ENCODE data around the gene ALKBH8. TPM values are rescaled to one million over a fixed set of nuclear protein-coding genes. Genes with fewer than 3 reads are reported as not detected.

Gene ALKBH8
- total RNA-seq, 2 experiments from 2014 or later: 6.5 to 7.7 TPM

DNA sequence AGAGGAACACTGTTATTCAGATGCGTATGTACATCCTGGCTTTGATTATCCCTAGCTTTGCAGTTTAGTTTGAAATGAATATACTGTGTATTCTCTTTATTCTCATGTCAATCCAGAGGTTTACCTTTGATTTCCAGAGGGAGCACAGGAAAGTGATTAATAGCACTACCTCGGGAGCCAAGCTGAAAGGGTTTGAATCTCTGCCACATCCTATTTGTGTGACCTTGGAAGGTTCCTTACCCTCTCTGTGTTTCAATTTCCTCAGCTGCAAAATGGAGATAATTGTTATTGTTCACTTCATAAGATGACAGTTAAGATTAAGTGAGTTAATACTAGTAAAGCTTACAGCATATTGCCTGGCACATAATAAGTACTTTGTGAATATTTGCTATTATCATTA is 43.3 kb upstream of the ALKBH8 start:
- H3K36me3 Mint-ChIP-seq (ENCODE audit: low read depth): no peaks in the 10 kb centered on the region
- H3K4me1 ChIP-seq (ENCODE audit: insufficient read depth, low read length): no peaks in the 10 kb centered on the region
- CTCF ChIA-PET: interaction anchor here (0.6 to 1.3 kb wide), 3 partner anchors 8 to 160 kb away, joined by 3 read pairs; no protein-coding TSS in a partner anchor
- no peak overlapping the region for H3K27ac Mint-ChIP-seq
- POLR2A ChIA-PET: no interaction called here
- H3K4me1 Mint-ChIP-seq (ENCODE audit: low read depth): no peaks in the 10 kb centered on the region
- H3K4me3 ChIP-seq (ENCODE audit: low read length): no peak overlapping the region
- no peaks in the 10 kb centered on the region for H3K36me3 ChIP-seq (ENCODE audit: insufficient read depth, low read length)
- no peak for ATAC-seq (ENCODE audit: poor library complexity)
- intact Hi-C loops (cut with DNase I, micrococcal nuclease): no loop called here
- no peak for DNase-seq
- TF ChIP-seq, protein P1, sequence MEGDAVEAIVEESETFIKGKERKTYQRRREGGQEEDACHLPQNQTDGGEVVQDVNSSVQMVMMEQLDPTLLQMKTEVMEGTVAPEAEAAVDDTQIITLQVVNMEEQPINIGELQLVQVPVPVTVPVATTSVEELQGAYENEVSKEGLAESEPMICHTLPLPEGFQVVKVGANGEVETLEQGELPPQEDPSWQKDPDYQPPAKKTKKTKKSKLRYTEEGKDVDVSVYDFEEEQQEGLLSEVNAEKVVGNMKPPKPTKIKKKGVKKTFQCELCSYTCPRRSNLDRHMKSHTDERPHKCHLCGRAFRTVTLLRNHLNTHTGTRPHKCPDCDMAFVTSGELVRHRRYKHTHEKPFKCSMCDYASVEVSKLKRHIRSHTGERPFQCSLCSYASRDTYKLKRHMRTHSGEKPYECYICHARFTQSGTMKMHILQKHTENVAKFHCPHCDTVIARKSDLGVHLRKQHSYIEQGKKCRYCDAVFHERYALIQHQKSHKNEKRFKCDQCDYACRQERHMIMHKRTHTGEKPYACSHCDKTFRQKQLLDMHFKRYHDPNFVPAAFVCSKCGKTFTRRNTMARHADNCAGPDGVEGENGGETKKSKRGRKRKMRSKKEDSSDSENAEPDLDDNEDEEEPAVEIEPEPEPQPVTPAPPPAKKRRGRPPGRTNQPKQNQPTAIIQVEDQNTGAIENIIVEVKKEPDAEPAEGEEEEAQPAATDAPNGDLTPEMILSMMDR (IDR thresholded peaks at IDR 0.05): no peak
- H3K4me3 Mint-ChIP-seq: no peak overlapping the region
- peaks cover 17 to 24% of the 10 kb centered on the region in 2 experiments for H3K27me3 ChIP-seq (ENCODE audit: control insufficient read depth in 1 of 2, insufficient read depth in 2 of 2, low read length in 2 of 2)
- no peaks in the 10 kb centered on the region for H3K9me3 ChIP-seq (ENCODE audit: control insufficient read depth in 1 of 2, insufficient read depth in 1 of 2, low read length in 2 of 2)
- H3K27me3 Mint-ChIP-seq: peaks cover 47% of the 10 kb centered on the region
- H3K27ac ChIP-seq (ENCODE audit: low read depth in 1 of 2, low read length in 2 of 2): no peak overlapping the region
- H3K9me3 Mint-ChIP-seq: no peaks in the 10 kb centered on the region

DNA sequence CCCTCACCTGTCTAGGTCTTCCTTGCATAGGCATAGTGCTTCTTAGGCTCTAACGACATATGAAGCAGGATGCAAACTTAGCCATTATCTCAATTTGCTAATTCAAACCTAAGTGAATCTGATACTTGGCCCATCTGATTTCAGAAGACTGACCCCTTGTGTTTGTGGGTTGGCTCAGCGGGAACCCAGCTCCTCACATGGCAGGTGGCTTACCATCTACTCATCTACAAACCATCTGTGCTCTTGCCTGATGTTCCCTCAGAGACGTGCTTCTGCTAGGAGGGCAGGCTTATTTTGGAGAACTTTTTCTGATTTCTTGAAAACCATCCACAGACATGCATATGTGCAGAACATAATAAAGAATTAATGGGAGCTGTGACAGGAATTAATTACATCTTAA is 40.6 kb upstream of the ALKBH8 start:
- intact Hi-C loops (cut with DNase I, micrococcal nuclease): no loop called here
- H3K36me3 Mint-ChIP-seq (ENCODE audit: low read depth): no peaks in the 10 kb centered on the region
- Histone ChIP-seq H3K27me3 (ENCODE audit: control insufficient read depth in 1 of 2, insufficient read depth in 2 of 2, low read length in 2 of 2) (peaks cover 25 to 39% of the 10 kb centered on the region in 2 experiments), H3K36me3 (ENCODE audit: insufficient read depth, low read length) (no peaks in the 10 kb centered on the region), H3K27ac (ENCODE audit: low read depth in 1 of 2, low read length in 2 of 2) (no peak overlapping the region), H3K4me1 (ENCODE audit: insufficient read depth, low read length) (no peaks in the 10 kb centered on the region), H3K9me3 (ENCODE audit: control insufficient read depth in 1 of 2, insufficient read depth in 1 of 2, low read length in 2 of 2) (no peaks in the 10 kb centered on the region), H3K4me3 (ENCODE audit: low read length) (no peak overlapping the region)
- H3K27ac Mint-ChIP-seq: no peak overlapping the region
- no peaks in the 10 kb centered on the region for H3K4me1 Mint-ChIP-seq (ENCODE audit: low read depth)
- DNase-seq (peak in 1 of 14 experiments; percentile 11), ATAC-seq (ENCODE audit: poor library complexity) (no peak)
- TF ChIP-seq, protein P1 (IDR thresholded peaks at IDR 0.05): no peak
- ChIA-PET POLR2A (no interaction called here), CTCF (no interaction called here)
- H3K27me3 Mint-ChIP-seq: peaks cover 62% of the 10 kb centered on the region
- no peak overlapping the region for H3K4me3 Mint-ChIP-seq
- H3K9me3 Mint-ChIP-seq: no peaks in the 10 kb centered on the region

DNA sequence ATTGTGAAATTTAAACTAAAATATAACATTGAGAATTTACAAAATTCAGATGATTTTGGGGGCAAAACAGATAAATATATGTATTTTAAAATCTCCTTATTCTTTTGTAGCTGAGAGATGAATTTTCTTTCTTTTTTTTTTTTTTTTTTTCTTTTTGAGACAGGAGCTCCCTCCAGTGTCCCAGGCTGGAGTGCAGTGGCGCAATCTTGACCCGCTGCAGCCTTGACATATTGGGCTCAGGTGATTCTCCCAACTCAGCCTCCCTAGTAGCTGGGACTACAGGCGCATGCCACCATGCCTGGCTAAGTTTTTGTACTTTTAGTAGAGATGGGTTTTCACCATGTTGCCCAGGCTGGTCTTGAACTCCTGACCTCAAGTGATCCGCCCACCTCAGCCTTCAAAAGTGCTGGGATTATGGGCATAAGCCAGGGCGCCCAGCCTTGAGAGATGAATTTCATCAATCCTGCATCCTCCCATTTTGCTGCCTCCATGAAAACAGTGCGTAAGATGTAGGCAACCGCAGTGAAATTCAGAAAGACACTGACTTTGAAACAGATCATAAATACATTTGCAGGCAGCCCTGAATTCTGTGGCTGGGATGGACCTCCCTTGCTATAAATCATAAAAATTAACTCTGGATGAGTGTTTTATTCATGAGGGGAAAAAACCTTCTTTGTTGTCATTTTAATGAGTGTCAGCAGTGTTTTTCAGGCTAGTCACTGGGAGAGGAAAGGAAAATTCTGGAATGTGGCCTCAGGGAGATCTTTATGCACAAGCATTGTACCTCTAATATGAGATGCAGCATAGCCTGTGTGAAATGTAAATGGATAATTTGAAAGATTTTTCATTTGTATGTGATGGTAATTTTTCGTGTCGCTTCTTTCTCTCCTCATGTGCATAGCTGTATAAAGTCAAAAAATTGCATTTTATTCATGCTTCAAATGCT is 39.8 kb upstream of the ALKBH8 start:
- Mint-ChIP-seq H3K27me3 (peaks cover 64% of the 10 kb centered on the region), H3K36me3 (ENCODE audit: low read depth) (no peaks in the 10 kb centered on the region), H3K4me3 (no peak overlapping the region), H3K4me1 (ENCODE audit: low read depth) (no peaks in the 10 kb centered on the region), H3K27ac (no peak overlapping the region), H3K9me3 (no peaks in the 10 kb centered on the region)
- TF ChIP-seq, protein P1 (IDR thresholded peaks at IDR 0.05): no peak
- H3K9me3 ChIP-seq (ENCODE audit: control insufficient read depth in 1 of 2, insufficient read depth in 1 of 2, low read length in 2 of 2): no peaks in the 10 kb centered on the region
- H3K36me3 ChIP-seq (ENCODE audit: insufficient read depth, low read length): no peaks in the 10 kb centered on the region
- no peak overlapping the region for H3K4me3 ChIP-seq (ENCODE audit: low read length)
- no peaks in the 10 kb centered on the region for H3K4me1 ChIP-seq (ENCODE audit: insufficient read depth, low read length)
- no peak overlapping the region for H3K27ac ChIP-seq (ENCODE audit: low read depth in 1 of 2, low read length in 2 of 2)
- ChIA-PET CTCF (interaction anchor here (0.7 kb wide), 1 partner anchor 42 kb away, joined by 3 read pairs; no protein-coding TSS in a partner anchor), POLR2A (no interaction called here)
- intact Hi-C loops (cut with DNase I, micrococcal nuclease): no loop called here
- H3K27me3 ChIP-seq (ENCODE audit: control insufficient read depth in 1 of 2, insufficient read depth in 2 of 2, low read length in 2 of 2): peaks cover 23 to 39% of the 10 kb centered on the region in 2 experiments
- ATAC-seq (ENCODE audit: poor library complexity): no peak
- DNase-seq: no peak

Measured in CD4-positive, alpha-beta T cell (primary cell).